Nephron (organoid): Measurements from ENCODE around the gene PHF1.
"Not testable (repeated sequence)": the region's sequence is repeated elsewhere in the genome, so short reads cannot be mapped to it uniquely, and the experiment has no call there.

Source experiments
- H3K27ac Mint-ChIP-seq, 3 experiments: 2 replicates each; pipeline ENCODE4 v1.8.0; 2020; ENCODE audit warnings: mixed read lengths in 3 of 3, mild to moderate bottlenecking in 2 of 3, moderate library complexity in 1 of 3
- H3K27me3 Mint-ChIP-seq: 2 replicates; pipeline ENCODE4 v1.8.0; 2021; ENCODE audit warnings: low read depth, mild to moderate bottlenecking, moderate library complexity, mixed read lengths
- H3K36me3 Mint-ChIP-seq: 2 replicates; pipeline ENCODE4 v1.8.0; 2020; ENCODE audit warnings: low read depth, mixed read lengths
- H3K4me1 Mint-ChIP-seq: 2 replicates; pipeline ENCODE4 v1.8.0; 2020; ENCODE audit warnings: mixed read lengths
- H3K4me3 Mint-ChIP-seq, 3 experiments: 2 replicates each; pipeline ENCODE4 v1.8.0; 2020; ENCODE audit warnings: mild to moderate bottlenecking in 3 of 3, mixed read lengths in 3 of 3, moderate library complexity in 2 of 3
- H3K9me3 Mint-ChIP-seq: 2 replicates; pipeline ENCODE4 v1.8.0; 2020; ENCODE audit warnings: mixed read lengths
- CTCF ChIP-seq, 3 experiments: fragments of 200-600 bp; sonication (generic); IDR thresholded peaks; one replicate each; pipeline ENCODE4 v1.5.0; 2021; ENCODE audit warnings: antibody characterized with exemption in 3 of 3; ENCODE audit not compliant: unreplicated experiment in 3 of 3

Gene PHF1

GRCh38 chr6:33391922-33392594, 18.8 kb upstream of the PHF1 start:
- H3K4me1 Mint-ChIP-seq: peaks cover 28% of the 10 kb centered on the region
- H3K27me3 Mint-ChIP-seq: no peaks in the 10 kb centered on the region
- peak overlapping the region; percentile 91 to 95 (median 94) for H3K4me3 Mint-ChIP-seq
- H3K27ac Mint-ChIP-seq: peak overlapping the region; percentile 57 to 96 (median 91)
- no peak for TF ChIP-seq CTCF (IDR thresholded peaks at IDR 0.05; ENCODE audit: unreplicated experiment in 3 of 3)
- H3K36me3 Mint-ChIP-seq: peaks cover 4% of the 10 kb centered on the region
- H3K9me3 Mint-ChIP-seq: no peaks in the 10 kb centered on the region

DNA sequence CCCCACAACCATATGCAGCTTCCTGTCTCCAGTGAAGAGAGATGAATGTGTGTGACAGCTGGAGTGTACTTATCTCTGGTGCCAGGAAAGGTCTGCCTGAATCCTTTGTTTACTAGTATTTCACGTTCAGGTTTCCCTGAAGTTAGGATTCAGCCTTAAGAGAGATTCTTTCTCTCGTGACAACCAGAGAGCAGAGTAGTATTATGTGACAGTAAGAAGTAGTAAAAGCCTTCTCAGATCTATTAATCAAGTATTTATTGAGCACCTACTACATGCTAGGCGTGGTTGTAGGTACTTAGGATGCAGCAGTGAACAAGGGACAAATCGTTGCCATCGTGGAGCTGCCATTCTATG, 18.2 kb upstream of the PHF1 start:
- no peak for TF ChIP-seq CTCF (IDR thresholded peaks at IDR 0.05; ENCODE audit: unreplicated experiment in 3 of 3)
- H3K9me3 Mint-ChIP-seq: no peaks in the 10 kb centered on the region
- H3K27ac Mint-ChIP-seq: peak overlapping the region; percentile 57 to 91 (median 77)
- no peaks in the 10 kb centered on the region for H3K27me3 Mint-ChIP-seq
- H3K36me3 Mint-ChIP-seq: peaks cover 7% of the 10 kb centered on the region
- peak overlapping the region; percentile 91 to 95 (median 94) for H3K4me3 Mint-ChIP-seq
- H3K4me1 Mint-ChIP-seq: peaks cover 28% of the 10 kb centered on the region

DNA sequence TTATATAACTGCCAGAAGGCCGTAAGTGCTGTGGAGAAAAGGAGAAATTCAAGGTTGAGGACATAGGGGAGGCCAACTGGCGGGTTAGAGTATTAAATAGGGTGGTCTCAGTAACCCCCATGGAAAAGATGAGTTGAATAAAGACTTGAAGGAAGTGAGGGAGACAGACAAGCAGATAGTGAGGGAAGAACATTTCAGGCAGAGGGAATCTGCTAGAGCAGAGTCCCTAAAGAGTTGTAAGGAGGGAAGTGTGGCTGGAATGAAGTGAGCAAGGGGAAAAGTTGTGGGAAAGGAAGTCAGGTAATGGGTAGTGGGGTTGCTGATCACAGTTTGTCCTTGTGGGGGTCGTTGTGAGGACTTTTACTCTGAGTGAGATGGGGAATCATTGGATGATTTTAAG, 17.8 kb upstream of the PHF1 start:
- Mint-ChIP-seq H3K36me3 (peaks cover 11% of the 10 kb centered on the region), H3K4me1 (peaks cover 28% of the 10 kb centered on the region), H3K4me3 (peak overlapping the region; percentile 91 to 95 (median 94)), H3K27me3 (no peaks in the 10 kb centered on the region), H3K27ac (peak overlapping the region; percentile 37 to 91 (median 57)), H3K9me3 (no peaks in the 10 kb centered on the region)
- TF ChIP-seq CTCF (IDR thresholded peaks at IDR 0.05; ENCODE audit: unreplicated experiment in 3 of 3): no peak

DNA sequence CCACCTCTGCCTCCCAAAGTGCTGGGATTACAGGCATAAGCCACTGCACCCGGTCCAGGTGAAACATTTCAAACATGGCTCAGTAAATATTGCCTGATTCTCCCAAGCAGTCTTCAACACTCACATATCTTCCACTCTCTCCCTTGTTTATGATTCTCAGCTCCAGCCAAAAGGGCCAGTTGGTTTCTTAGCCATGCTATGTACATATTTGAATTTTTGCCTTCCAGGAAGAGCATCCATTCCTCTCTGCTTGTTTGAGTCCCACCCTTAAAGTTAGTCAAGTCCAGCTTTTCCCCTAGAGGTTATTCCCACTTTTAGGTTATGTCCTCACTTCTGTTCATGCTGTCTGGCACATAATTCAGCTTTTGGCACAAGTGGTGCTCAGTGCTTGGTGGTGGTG, 13.3 kb upstream of the PHF1 start:
- H3K36me3 Mint-ChIP-seq: peaks cover 23% of the 10 kb centered on the region

GRCh38 chr6:33398601-33399000, 12.2 kb upstream of the PHF1 start:
- H3K27me3 Mint-ChIP-seq, H3K9me3 Mint-ChIP-seq, H3K27ac Mint-ChIP-seq, H3K4me3 Mint-ChIP-seq: not testable (repeated sequence)
- Mint-ChIP-seq H3K36me3 (peaks cover 32% of the 10 kb centered on the region), H3K4me1 (peaks cover 16% of the 10 kb centered on the region)

More for the DNA sequence above, 13.3 kb upstream of the PHF1 start:
- Mint-ChIP-seq H3K9me3 (no peaks in the 10 kb centered on the region), H3K4me3 (no peak overlapping the region), H3K27me3 (no peaks in the 10 kb centered on the region), H3K4me1 (peaks cover 24% of the 10 kb centered on the region), H3K27ac (no peak overlapping the region)
- no peak for TF ChIP-seq CTCF (IDR thresholded peaks at IDR 0.05; ENCODE audit: unreplicated experiment in 3 of 3)

DNA sequence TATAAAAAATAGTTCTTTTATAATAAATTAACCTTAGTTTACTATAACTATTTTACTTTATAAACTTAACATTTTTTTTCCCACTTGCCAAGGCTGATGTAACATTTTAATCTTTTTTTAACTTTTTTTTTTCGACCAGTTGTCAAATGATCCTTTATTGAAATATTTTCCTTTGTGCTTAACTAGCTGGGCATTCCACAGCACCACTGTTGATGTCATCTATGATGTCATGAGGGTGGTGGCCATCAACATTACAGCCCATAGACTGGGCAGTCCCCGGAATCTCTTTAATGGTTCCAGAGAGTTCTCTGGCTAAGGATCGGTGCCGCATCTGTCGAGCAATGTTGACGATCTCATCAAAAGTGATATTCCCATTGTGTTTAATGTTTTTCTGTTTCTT, 10.9 kb upstream of the PHF1 start:
- H3K27ac Mint-ChIP-seq, H3K4me1 Mint-ChIP-seq, H3K9me3 Mint-ChIP-seq, H3K4me3 Mint-ChIP-seq, H3K27me3 Mint-ChIP-seq: not testable (repeated sequence)
- peaks cover 44% of the 10 kb centered on the region for H3K36me3 Mint-ChIP-seq

GRCh38 chr6:33404884-33405283, 5.9 kb upstream of the PHF1 start:
- no peak for TF ChIP-seq CTCF (IDR thresholded peaks at IDR 0.05; ENCODE audit: unreplicated experiment in 3 of 3)
- peaks cover 47% of the 10 kb centered on the region for H3K36me3 Mint-ChIP-seq
- H3K27ac Mint-ChIP-seq: no peak overlapping the region
- H3K27me3 Mint-ChIP-seq: no peaks in the 10 kb centered on the region
- no peaks in the 10 kb centered on the region for H3K9me3 Mint-ChIP-seq
- H3K4me3 Mint-ChIP-seq: no peak overlapping the region
- H3K4me1 Mint-ChIP-seq: peaks cover 2% of the 10 kb centered on the region
